Natural killer cell (primary cell): Measurements from ENCODE around the gene ZNF407. TPM values are rescaled to one million over a fixed set of nuclear protein-coding genes. Genes with fewer than 3 reads are reported as not detected.

ENCODE experiments used
- ATAC-seq, 3 donors: fragments of 150-1000 bp in 2 of 3; fragments of 200-7000 bp in 1 of 3; cut with Tn5 transposase; 1 replicate in 1 of 3; 2 replicates in 2 of 3; pipeline ENCODE4 v1.10.0; 2021; ENCODE audit warnings: mild to moderate bottlenecking in 2 of 3, moderate library complexity in 2 of 3
- DNase-seq, 2 donors: peaks; one replicate each; pipeline versions ENCODE4 v3.0.0 to v3.0.0-alpha.2; 2013 to 2021; ENCODE audit warnings: mixed read lengths in 1 of 2
- H3K27ac ChIP-seq: one replicate; pipeline ENCODE4 v1.5.1; 2013; ENCODE audit warnings: mild to moderate bottlenecking, low read length
- H3K27me3 ChIP-seq: one replicate; pipeline ENCODE4 v1.6.1; 2013; ENCODE audit warnings: low read length; ENCODE audit not compliant: control insufficient read depth, insufficient read depth
- H3K36me3 ChIP-seq: one replicate; pipeline ENCODE4 v1.6.1; 2013; ENCODE audit warnings: low read length; ENCODE audit not compliant: control insufficient read depth, insufficient read depth
- H3K4me1 ChIP-seq: one replicate; pipeline ENCODE4 v1.6.1; 2013; ENCODE audit warnings: low read length; ENCODE audit not compliant: control insufficient read depth, insufficient read depth
- H3K4me3 ChIP-seq: one replicate; pipeline ENCODE4 v1.5.1; 2013; ENCODE audit warnings: low read length
- H3K9me3 ChIP-seq: one replicate; pipeline ENCODE4 v1.6.1; 2013; ENCODE audit warnings: low read length; ENCODE audit not compliant: control insufficient read depth, insufficient read depth
- H3K27ac Mint-ChIP-seq, 2 donors: one replicate each; pipeline ENCODE4 v1.8.0; 2022; ENCODE audit warnings: mild to moderate bottlenecking in 2 of 2, mixed read lengths in 2 of 2, moderate library complexity in 1 of 2
- H3K27me3 Mint-ChIP-seq, 2 donors: one replicate each; pipeline ENCODE4 v1.8.0; 2022; ENCODE audit warnings: low read depth in 2 of 2, mixed read lengths in 2 of 2
- H3K36me3 Mint-ChIP-seq: one replicate; pipeline ENCODE4 v1.8.0; 2022; ENCODE audit warnings: mixed read lengths
- H3K4me1 Mint-ChIP-seq, 2 donors: one replicate each; pipeline ENCODE4 v1.8.0; 2022; ENCODE audit warnings: mixed read lengths in 2 of 2
- H3K4me3 Mint-ChIP-seq: one replicate; pipeline ENCODE4 v1.8.0; 2022; ENCODE audit warnings: mild to moderate bottlenecking, moderate library complexity, mixed read lengths
- H3K9me3 Mint-ChIP-seq, 2 donors: one replicate each; pipeline ENCODE4 v1.8.0; 2022; ENCODE audit warnings: mixed read lengths in 2 of 2
- WGBS: methylation state at CpG from one replicate; pipeline ENCODE4 v1.1.7; 2013; ENCODE audit warnings: missing lambda C conversion rate; ENCODE audit not compliant: insufficient coverage; 5-methylcytosine and 5-hydroxymethylcytosine counted together
- intact Hi-C: fragments of 100-400 bp; cut with micrococcal nuclease; formaldehyde crosslinking; loops from one replicate; pipeline ENCODE4 v1.14.2; 2022
- total RNA-seq, 4 donors: library from RNA; stranded (reverse); fragments of 120-200 nt in 1 of 4; gene quantifications; one replicate each; pipeline versions ENCODE4 v1.2.3 to v1.2.4, GENCODE V29; 2013 to 2022
- TF ChIP-seq, protein P1 (sequence below): fragments of 200-600 bp; IDR thresholded peaks from one replicate; pipeline ENCODE4 v1.8.0; 2022; ENCODE audit warnings: antibody characterized with exemption

The ZNF407 gene
- total RNA-seq, 3 donors from 2014 or later (not counting 1 experiment from before 2014, with no cell fraction given): 28.4 to 36.7 (median 36.3) TPM

DNA sequence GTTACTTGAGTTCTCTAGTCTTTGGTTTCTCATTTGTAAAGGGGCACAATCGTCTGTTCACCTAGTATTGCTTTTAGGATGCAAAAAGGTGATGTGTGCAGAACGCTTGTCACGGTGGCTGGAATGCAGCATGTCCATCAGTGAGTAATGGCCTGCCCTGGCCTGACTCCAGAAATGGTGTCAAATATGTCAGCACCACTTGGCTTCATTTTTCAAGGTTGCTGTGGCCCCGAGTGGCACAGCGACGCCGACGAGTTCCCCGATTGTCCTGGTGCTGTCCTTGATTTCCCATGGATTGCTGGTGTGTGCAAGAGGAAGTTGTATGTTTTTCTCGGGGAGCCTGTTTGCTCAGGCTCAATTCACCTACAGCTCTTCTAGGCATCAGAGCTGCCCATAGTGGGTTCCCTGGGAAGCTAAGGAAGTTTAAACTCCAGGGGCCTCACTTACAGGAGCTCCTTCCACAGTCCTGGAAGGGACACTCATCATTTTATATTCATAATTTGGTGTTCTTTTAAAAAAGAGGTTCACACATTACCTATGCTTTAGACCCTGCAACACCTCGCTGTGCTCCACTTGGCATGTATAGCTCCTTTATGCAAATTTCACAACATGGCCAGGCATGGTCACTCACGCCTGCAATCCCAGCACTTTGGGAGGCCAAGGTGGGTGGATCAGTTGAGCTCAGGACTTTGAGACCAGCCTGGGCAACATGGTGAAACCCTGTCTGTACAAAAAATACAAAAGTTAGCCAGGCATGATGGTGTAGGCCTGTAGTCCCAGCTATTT, 25.6 kb upstream of the ZNF407 start:
- H3K27me3 Mint-ChIP-seq: peaks cover 18 to 26% of the 10 kb centered on the region in 2 donors
- H3K36me3 Mint-ChIP-seq: no peaks in the 10 kb centered on the region
- ATAC-seq (no peak), DNase-seq (no peak)
- no peaks in the 10 kb centered on the region for H3K9me3 ChIP-seq
- TF ChIP-seq, protein P1, sequence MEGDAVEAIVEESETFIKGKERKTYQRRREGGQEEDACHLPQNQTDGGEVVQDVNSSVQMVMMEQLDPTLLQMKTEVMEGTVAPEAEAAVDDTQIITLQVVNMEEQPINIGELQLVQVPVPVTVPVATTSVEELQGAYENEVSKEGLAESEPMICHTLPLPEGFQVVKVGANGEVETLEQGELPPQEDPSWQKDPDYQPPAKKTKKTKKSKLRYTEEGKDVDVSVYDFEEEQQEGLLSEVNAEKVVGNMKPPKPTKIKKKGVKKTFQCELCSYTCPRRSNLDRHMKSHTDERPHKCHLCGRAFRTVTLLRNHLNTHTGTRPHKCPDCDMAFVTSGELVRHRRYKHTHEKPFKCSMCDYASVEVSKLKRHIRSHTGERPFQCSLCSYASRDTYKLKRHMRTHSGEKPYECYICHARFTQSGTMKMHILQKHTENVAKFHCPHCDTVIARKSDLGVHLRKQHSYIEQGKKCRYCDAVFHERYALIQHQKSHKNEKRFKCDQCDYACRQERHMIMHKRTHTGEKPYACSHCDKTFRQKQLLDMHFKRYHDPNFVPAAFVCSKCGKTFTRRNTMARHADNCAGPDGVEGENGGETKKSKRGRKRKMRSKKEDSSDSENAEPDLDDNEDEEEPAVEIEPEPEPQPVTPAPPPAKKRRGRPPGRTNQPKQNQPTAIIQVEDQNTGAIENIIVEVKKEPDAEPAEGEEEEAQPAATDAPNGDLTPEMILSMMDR: no peak
- H3K4me1 Mint-ChIP-seq: no peaks in the 10 kb centered on the region
- H3K4me1 ChIP-seq: no peaks in the 10 kb centered on the region
- H3K4me3 Mint-ChIP-seq: no peak overlapping the region
- no peaks in the 10 kb centered on the region for H3K27me3 ChIP-seq
- no peaks in the 10 kb centered on the region for H3K9me3 Mint-ChIP-seq
- no peak overlapping the region for H3K27ac ChIP-seq
- whole genome bisulfite sequencing: 91% methylated on average over 12 of the region's 12 CpGs
- intact Hi-C loops: no loop called here
- no peaks in the 10 kb centered on the region for H3K36me3 ChIP-seq
- H3K4me3 ChIP-seq: no peak overlapping the region
- no peak overlapping the region for H3K27ac Mint-ChIP-seq

DNA sequence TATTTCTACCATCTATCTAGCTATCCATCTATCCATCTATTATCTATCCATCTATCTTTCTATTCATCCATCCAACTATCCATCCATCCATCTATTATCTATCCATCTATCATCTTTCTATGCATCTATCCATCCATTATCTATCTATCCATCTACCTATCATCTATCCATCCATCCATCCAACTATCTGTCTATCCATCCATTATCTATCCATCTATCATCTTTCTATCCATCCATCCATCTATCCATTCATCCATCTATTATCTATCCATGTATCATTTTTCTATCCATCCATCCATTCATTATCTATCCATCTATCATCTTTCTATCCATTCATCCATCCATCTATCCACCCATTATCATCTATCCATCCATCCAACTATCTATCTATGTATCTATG, 24.6 kb upstream of the ZNF407 start:
- intact Hi-C loops: no loop called here
- Histone ChIP-seq H3K27ac (no peak overlapping the region), H3K36me3 (no peaks in the 10 kb centered on the region), H3K4me1 (no peaks in the 10 kb centered on the region), H3K4me3 (no peak overlapping the region), H3K27me3 (no peaks in the 10 kb centered on the region), H3K9me3 (no peaks in the 10 kb centered on the region)
- Mint-ChIP-seq H3K27me3 (peaks cover 15 to 27% of the 10 kb centered on the region in 2 donors), H3K9me3 (no peaks in the 10 kb centered on the region), H3K4me1 (no peaks in the 10 kb centered on the region), H3K4me3 (no peak overlapping the region), H3K36me3 (no peaks in the 10 kb centered on the region), H3K27ac (no peak overlapping the region)
- DNase-seq (no peak), ATAC-seq (no peak)
- TF ChIP-seq, protein P1: no peak

DNA sequence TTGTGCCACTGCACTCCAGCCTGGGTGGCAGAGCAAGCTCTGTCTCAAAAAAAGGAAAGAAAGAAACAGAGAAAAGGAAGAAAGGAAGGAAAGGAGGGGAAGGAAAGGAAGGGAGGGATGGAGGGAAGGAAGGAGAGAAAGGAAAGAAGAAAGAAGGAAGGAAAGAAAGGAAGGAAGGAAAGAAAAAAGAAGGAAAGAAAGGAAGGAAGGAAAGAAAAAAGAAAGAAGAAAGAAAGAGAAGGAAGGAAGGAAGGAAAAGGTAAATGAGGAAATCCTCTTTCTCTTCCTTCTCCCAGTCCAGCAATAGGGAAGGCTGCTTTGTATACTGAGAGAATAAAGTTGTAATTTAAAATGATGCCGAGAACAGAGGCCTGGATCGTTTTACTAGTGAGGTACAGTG, 22.8 kb upstream of the ZNF407 start:
- WGBS: 94% methylated on average over 2 of the region's 2 CpGs
- Histone ChIP-seq H3K4me3 (no peak overlapping the region), H3K27ac (no peak overlapping the region), H3K27me3 (no peaks in the 10 kb centered on the region), H3K4me1 (no peaks in the 10 kb centered on the region), H3K9me3 (no peaks in the 10 kb centered on the region), H3K36me3 (no peaks in the 10 kb centered on the region)
- intact Hi-C loops: no loop called here
- H3K9me3 Mint-ChIP-seq: no peaks in the 10 kb centered on the region
- H3K27me3 Mint-ChIP-seq: peaks cover under 1 to 20% of the 10 kb centered on the region in 2 donors
- ATAC-seq: no peak
- H3K27ac Mint-ChIP-seq: no peak overlapping the region
- TF ChIP-seq, protein P1: no peak
- DNase-seq: no peak
- no peaks in the 10 kb centered on the region for H3K36me3 Mint-ChIP-seq
- H3K4me3 Mint-ChIP-seq: no peak overlapping the region
- no peaks in the 10 kb centered on the region for H3K4me1 Mint-ChIP-seq

DNA sequence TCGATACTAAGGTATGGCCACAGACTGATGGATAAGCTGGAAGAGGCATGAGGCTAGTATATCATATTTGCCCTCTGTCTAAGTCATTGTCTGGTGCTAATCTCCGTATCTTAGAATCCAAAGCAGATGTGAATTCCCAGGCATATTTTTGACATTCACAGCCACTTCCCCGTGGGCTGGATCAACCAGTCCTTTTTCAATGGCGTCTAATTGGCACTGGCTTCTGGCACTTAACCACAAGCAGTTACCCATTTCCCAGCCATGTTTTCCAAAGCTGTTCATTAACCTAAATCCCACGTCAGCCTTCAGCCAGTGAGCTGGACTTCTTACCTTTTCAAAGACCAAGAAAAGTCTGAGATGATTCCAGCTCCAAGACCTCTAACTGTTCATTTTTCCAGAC, 20.7 kb upstream of the ZNF407 start:
- no peak for DNase-seq
- Histone ChIP-seq H3K4me1 (no peaks in the 10 kb centered on the region), H3K27ac (no peak overlapping the region), H3K27me3 (no peaks in the 10 kb centered on the region), H3K36me3 (no peaks in the 10 kb centered on the region), H3K4me3 (no peak overlapping the region), H3K9me3 (no peaks in the 10 kb centered on the region)
- Mint-ChIP-seq H3K36me3 (no peaks in the 10 kb centered on the region), H3K9me3 (no peaks in the 10 kb centered on the region), H3K4me3 (no peak overlapping the region), H3K4me1 (no peaks in the 10 kb centered on the region), H3K27me3 (peaks cover 9 to 16% of the 10 kb centered on the region in 2 donors), H3K27ac (no peak overlapping the region)
- WGBS: 76% methylated on average over 5 of the region's 5 CpGs
- intact Hi-C loops: no loop called here
- TF ChIP-seq, protein P1: no peak
- no peak for ATAC-seq
